SK-N-SH treated with all-trans-retinoic acid at 6 μM for 48 hours (cell line): ENCODE data around the gene MRPS34.

Experiments
- ATAC-seq: fragments of 200-7000 bp; cut with Tn5 transposase; 3 replicates; pipeline ENCODE4 v1.9.1; 2020; ENCODE audit warnings: mild to moderate bottlenecking, moderate library complexity
- ARNTL ChIP-seq: fragments of 450-650 bp; formaldehyde crosslinking; IDR thresholded peaks from 2 replicates; pipeline ENCODE4 v1.5.0; 2020; ENCODE audit warnings: low read depth, mild to moderate bottlenecking, moderate library complexity, borderline replicate concordance
- BACH2 ChIP-seq: fragments of 250-450 bp; sonication (Bioruptor Pico); IDR thresholded peaks from 2 replicates; pipeline ENCODE4 v1.9.0; 2021; ENCODE audit warnings: mild to moderate bottlenecking, borderline replicate concordance
- CSDC2 ChIP-seq: fragments of 250-450 bp; sonication (Bioruptor Pico); IDR thresholded peaks from 2 replicates; pipeline ENCODE4 v1.5.0; 2020; ENCODE audit warnings: mild to moderate bottlenecking, moderate library complexity
- ESRRG ChIP-seq: fragments of 250-450 bp; sonication (Bioruptor Pico); IDR thresholded peaks from 2 replicates; pipeline ENCODE4 v1.6.1; 2021; ENCODE audit warnings: mild to moderate bottlenecking
- GLIS3 ChIP-seq: fragments of 250-450 bp; sonication (Bioruptor Pico); IDR thresholded peaks from 2 replicates; pipeline ENCODE4 v1.5.0; 2020; ENCODE audit warnings: mild to moderate bottlenecking, moderate library complexity
- ISL1 ChIP-seq: fragments of 250-450 bp; sonication (Bioruptor Pico); IDR thresholded peaks from 2 replicates; pipeline ENCODE4 v2.1.2; 2022; ENCODE audit warnings: mild to moderate bottlenecking, moderate library complexity
- OSR1 ChIP-seq: fragments of 250-450 bp; sonication (Bioruptor Pico); IDR thresholded peaks from 2 replicates; pipeline ENCODE4 v1.8.0; 2022; ENCODE audit warnings: moderate library complexity, mild to moderate bottlenecking, inconsistent platforms
- PPARA ChIP-seq: fragments of 250-450 bp; sonication (Bioruptor Pico); IDR thresholded peaks from 2 replicates; pipeline ENCODE4 v1.5.0; 2020; ENCODE audit warnings: mild to moderate bottlenecking, borderline replicate concordance
- SNAI2 ChIP-seq: fragments of 250-450 bp; sonication (Bioruptor Pico); IDR thresholded peaks from 2 replicates; pipeline ENCODE4 v1.5.0; 2020; ENCODE audit warnings: mild to moderate bottlenecking, moderate library complexity
- TCF4 ChIP-seq: fragments of 250-450 bp; sonication (Bioruptor Pico); IDR thresholded peaks from 2 replicates; pipeline ENCODE4 v1.8.0; 2021; ENCODE audit warnings: mild to moderate bottlenecking, moderate library complexity, borderline replicate concordance
- ZFP3 ChIP-seq: fragments of 250-450 bp; sonication (Bioruptor Pico); IDR thresholded peaks from 2 replicates; pipeline ENCODE4 v1.5.0; 2020; ENCODE audit warnings: mild to moderate bottlenecking, moderate library complexity
- ZFP30 ChIP-seq: fragments of 450-650 bp; formaldehyde crosslinking; IDR thresholded peaks from 2 replicates; pipeline ENCODE4 v1.5.0; 2022; ENCODE audit warnings: mild to moderate bottlenecking, moderate library complexity
- ZNF565 ChIP-seq: fragments of 450-650 bp; formaldehyde crosslinking; conservative IDR thresholded peaks from 2 replicates; pipeline ENCODE4 v1.5.0; 2020; ENCODE audit warnings: low read depth, mild to moderate bottlenecking, moderate library complexity
- ZNF70 ChIP-seq: fragments of 450-650 bp; formaldehyde crosslinking; IDR thresholded peaks from 2 replicates; pipeline ENCODE4 v1.5.0; 2020; ENCODE audit warnings: mild to moderate bottlenecking, moderate library complexity
- ZNF8 ChIP-seq: fragments of 450-650 bp; formaldehyde crosslinking; IDR thresholded peaks from 2 replicates; pipeline ENCODE4 v1.5.0; 2020; ENCODE audit warnings: mild to moderate bottlenecking, moderate library complexity
- TF ChIP-seq, protein P1 (sequence below): fragments of 250-450 bp; sonication (Bioruptor Pico); IDR thresholded peaks from 2 replicates; pipeline ENCODE4 v1.8.0; 2020; ENCODE audit warnings: mild to moderate bottlenecking, moderate library complexity, borderline replicate concordance
- TF ChIP-seq, protein P2 (sequence below): fragments of 250-450 bp; sonication (Bioruptor Pico); IDR thresholded peaks from 2 replicates; pipeline ENCODE4 v1.5.1; 2021; ENCODE audit warnings: mild to moderate bottlenecking, moderate library complexity
- TF ChIP-seq, protein P3 (sequence below): fragments of 250-450 bp; sonication (Bioruptor Pico); IDR thresholded peaks from 2 replicates; pipeline ENCODE4 v1.5.1; 2020; ENCODE audit warnings: low read depth, mild to moderate bottlenecking, moderate library complexity

Gene MRPS34

GRCh38 chr16:1760911-1761310, 12.0 kb downstream of the MRPS34 start:
- ATAC-seq = no peak
- TF ChIP-seq TCF4 = no peak
- TF ChIP-seq ZNF565 = no peak
- TF ChIP-seq OSR1 = no peak

- TF ChIP-seq PPARA (CRISPR knock-in tag) = no peak
- no peak for TF ChIP-seq GLIS3 (CRISPR knock-in tag)
- no peak for TF ChIP-seq CSDC2 (CRISPR knock-in tag)
- TF ChIP-seq SNAI2 (CRISPR knock-in tag) = no peak
- no peak for TF ChIP-seq ZNF70 (CRISPR knock-in tag)
- TF ChIP-seq, all 23 proteins: peak for 0
- no peak for ATAC-seq
Measured at GRCh38 chr16:1759511-1759910, 13.4 kb downstream of the MRPS34 start.

- ATAC-seq = no peak
- no peak for TF ChIP-seq ESRRG (CRISPR knock-in tag)
- no peak for TF ChIP-seq ZNF8
- no peak for TF ChIP-seq ZFP3
- TF ChIP-seq ARNTL = no peak
- no peak for TF ChIP-seq ZNF70 (CRISPR knock-in tag)
- TF ChIP-seq, protein P1, sequence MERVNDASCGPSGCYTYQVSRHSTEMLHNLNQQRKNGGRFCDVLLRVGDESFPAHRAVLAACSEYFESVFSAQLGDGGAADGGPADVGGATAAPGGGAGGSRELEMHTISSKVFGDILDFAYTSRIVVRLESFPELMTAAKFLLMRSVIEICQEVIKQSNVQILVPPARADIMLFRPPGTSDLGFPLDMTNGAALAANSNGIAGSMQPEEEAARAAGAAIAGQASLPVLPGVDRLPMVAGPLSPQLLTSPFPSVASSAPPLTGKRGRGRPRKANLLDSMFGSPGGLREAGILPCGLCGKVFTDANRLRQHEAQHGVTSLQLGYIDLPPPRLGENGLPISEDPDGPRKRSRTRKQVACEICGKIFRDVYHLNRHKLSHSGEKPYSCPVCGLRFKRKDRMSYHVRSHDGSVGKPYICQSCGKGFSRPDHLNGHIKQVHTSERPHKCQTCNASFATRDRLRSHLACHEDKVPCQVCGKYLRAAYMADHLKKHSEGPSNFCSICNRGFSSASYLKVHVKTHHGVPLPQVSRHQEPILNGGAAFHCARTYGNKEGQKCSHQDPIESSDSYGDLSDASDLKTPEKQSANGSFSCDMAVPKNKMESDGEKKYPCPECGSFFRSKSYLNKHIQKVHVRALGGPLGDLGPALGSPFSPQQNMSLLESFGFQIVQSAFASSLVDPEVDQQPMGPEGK (CRISPR knock-in tag) = no peak
- no peak for TF ChIP-seq CSDC2 (CRISPR knock-in tag)
- TF ChIP-seq, protein P2, sequence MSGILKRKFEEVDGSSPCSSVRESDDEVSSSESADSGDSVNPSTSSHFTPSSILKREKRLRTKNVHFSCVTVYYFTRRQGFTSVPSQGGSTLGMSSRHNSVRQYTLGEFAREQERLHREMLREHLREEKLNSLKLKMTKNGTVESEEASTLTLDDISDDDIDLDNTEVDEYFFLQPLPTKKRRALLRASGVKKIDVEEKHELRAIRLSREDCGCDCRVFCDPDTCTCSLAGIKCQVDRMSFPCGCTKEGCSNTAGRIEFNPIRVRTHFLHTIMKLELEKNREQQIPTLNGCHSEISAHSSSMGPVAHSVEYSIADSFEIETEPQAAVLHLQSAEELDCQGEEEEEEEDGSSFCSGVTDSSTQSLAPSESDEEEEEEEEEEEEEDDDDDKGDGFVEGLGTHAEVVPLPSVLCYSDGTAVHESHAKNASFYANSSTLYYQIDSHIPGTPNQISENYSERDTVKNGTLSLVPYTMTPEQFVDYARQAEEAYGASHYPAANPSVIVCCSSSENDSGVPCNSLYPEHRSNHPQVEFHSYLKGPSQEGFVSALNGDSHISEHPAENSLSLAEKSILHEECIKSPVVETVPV (CRISPR knock-in tag) = no peak
Measured at GRCh38 chr16:1758923-1759322, 14.0 kb downstream of the MRPS34 start.

DNA sequence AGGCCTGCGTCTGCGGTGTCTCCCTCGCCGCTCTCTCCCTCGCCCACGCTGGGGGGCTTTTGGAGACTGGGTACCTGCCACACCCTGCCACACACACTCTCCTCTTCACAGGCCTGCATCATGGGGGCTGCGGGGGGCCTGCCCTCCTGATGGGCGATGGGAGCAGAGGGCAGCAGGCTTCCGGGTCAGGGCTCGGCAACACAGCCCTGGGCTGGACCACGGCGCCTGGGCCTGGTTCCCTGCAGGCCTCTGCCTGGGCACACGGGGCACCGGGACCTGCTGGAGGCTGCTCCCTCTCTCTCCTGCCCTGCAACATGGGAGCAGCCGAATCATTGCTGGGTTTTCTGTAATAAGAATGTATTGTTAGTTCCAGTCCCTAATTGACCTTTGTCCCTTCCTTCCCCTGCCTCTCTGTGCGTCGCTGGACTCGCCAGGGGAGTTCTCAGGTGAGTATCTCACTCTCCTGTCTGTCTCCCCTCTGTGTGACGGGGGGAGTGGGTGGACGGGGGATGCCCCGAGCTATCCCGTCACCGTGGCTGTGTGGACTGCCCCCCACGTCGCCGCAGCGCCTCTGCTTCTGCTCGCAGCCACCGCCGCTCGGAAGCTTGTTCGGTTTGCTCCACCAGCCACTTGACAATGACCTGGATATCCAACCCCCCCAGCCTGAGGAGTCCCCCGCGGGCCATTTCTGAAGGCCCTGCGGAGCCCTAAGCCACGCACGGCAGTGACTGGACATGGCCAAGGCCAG, 15.0 kb downstream of the MRPS34 start:
- no peak for ATAC-seq
- TF ChIP-seq GLIS3 (CRISPR knock-in tag) = no peak
- TF ChIP-seq, protein P3, sequence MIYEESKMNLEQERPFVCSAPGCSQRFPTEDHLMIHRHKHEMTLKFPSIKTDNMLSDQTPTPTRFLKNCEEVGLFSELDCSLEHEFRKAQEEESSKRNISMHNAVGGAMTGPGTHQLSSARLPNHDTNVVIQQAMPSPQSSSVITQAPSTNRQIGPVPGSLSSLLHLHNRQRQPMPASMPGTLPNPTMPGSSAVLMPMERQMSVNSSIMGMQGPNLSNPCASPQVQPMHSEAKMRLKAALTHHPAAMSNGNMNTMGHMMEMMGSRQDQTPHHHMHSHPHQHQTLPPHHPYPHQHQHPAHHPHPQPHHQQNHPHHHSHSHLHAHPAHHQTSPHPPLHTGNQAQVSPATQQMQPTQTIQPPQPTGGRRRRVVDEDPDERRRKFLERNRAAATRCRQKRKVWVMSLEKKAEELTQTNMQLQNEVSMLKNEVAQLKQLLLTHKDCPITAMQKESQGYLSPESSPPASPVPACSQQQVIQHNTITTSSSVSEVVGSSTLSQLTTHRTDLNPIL = no peak
- no peak for TF ChIP-seq OSR1

GRCh38 chr16:1754204-1754603, 18.7 kb downstream of the MRPS34 start:
- ATAC-seq = no peak
- TF ChIP-seq ZFP3 = no peak
- TF ChIP-seq, all 23 proteins: peak for 0

- TF ChIP-seq, protein P2 (CRISPR knock-in tag) = no peak
- TF ChIP-seq, protein P1 (CRISPR knock-in tag) = no peak
- TF ChIP-seq ZNF70 (CRISPR knock-in tag) (no peak), ARNTL (no peak), SNAI2 (CRISPR knock-in tag) (no peak), ZFP3 (no peak), ZNF565 (no peak), ISL1 (CRISPR knock-in tag) (no peak), BACH2 (no peak), GLIS3 (CRISPR knock-in tag) (no peak), ZFP30 (no peak)
- TF ChIP-seq, protein P3 = no peak
- TF ChIP-seq, all 23 proteins: peak for 0
- no peak for ATAC-seq
Measured at GRCh38 chr16:1752853-1753252, 20.1 kb downstream of the MRPS34 start.
